Spleen (tissue), 11 donors: ENCODE results near the gene MRPS16. TPM values are rescaled to one million over a fixed set of nuclear protein-coding genes. Genes with fewer than 3 reads are reported as not detected.

Source experiments
- DNase-seq: peaks from one replicate; pipeline ENCODE4 v3.0.0-alpha.2; 2020
- H3K27ac ChIP-seq, 8 donors: fragments of 200-600 bp; sonication (generic) in 7 of 8; 1 replicate in 4 of 8; 2 replicates in 4 of 8; pipeline versions ENCODE4 v1.5.0 to v1.8.0; 2016 to 2021; ENCODE audit warnings: inconsistent platforms in 4 of 8, mild to moderate bottlenecking in 4 of 8, moderate library complexity in 1 of 8
- H3K27me3 ChIP-seq, 7 donors: fragments of 200-600 bp; sonication (generic) in 6 of 7; replicated peaks in 1 of 7; 1 replicate in 4 of 7; 2 replicates in 3 of 7; pipeline versions ENCODE4 v1.5.0 to v1.8.0; 2016 to 2021; ENCODE audit warnings: inconsistent platforms in 3 of 7, mild to moderate bottlenecking in 1 of 7
- H3K36me3 ChIP-seq, 6 donors: fragments of 200-600 bp; sonication (generic) in 5 of 6; 1 replicate in 4 of 6; 2 replicates in 2 of 6; pipeline versions ENCODE4 v1.5.0 to v1.8.0; 2016 to 2021; ENCODE audit warnings: inconsistent platforms in 2 of 6
- H3K4me1 ChIP-seq, 6 donors: fragments of 200-600 bp; sonication (generic) in 5 of 6; 1 replicate in 3 of 6; 2 replicates in 3 of 6; pipeline versions ENCODE4 v1.5.0 to v1.8.0; 2016 to 2021; ENCODE audit warnings: inconsistent platforms in 3 of 6
- H3K4me3 ChIP-seq, 8 donors: fragments of 200-600 bp; sonication (generic) in 7 of 8; 1 replicate in 4 of 8; 2 replicates in 4 of 8; pipeline versions ENCODE4 v1.5.0 to v1.8.0; 2016 to 2021; ENCODE audit warnings: inconsistent platforms in 4 of 8, mild to moderate bottlenecking in 4 of 8, moderate library complexity in 2 of 8
- H3K9me3 ChIP-seq, 8 donors: fragments of 200-600 bp; sonication (generic) in 7 of 8; 1 replicate in 4 of 8; 2 replicates in 4 of 8; pipeline versions ENCODE4 v1.5.0 to v1.8.0; 2016 to 2021; ENCODE audit warnings: inconsistent platforms in 4 of 8
- CTCF ChIP-seq, 11 experiments: fragments of 200-600 bp in 7 of 11; fragments of 450-650 bp in 4 of 11; sonication (generic) in 4 of 11; IDR thresholded peaks in 8 of 11; conservative IDR thresholded peaks in 3 of 11; 1 replicate in 7 of 11; 2 replicates in 4 of 11; pipeline versions ENCODE4 v1.4.0 to v1.8.0; 2016 to 2021; ENCODE audit warnings: antibody characterized with exemption in 11 of 11, inconsistent platforms in 4 of 11, mild to moderate bottlenecking in 1 of 11
- WGBS, 5 donors: extraction: QIAGEN DNeasy Blood & Tissue Kit in 3 of 5; methylation state at CpG; one replicate each; pipeline versions ENCODE4 v1.1.5 to v1.1.7; 2013 to 2018; 5-methylcytosine and 5-hydroxymethylcytosine counted together
- intact Hi-C: fragments of 100-400 bp; cut with DNase I; formaldehyde crosslinking; loops from one replicate; pipeline ENCODE4 v1.15.0; 2023; ENCODE audit warnings: low total_unique reads
- polyA plus RNA-seq, 3 donors: library from polyadenylated mRNA; stranded (reverse); fragments of 200-250 nt; gene quantifications; one replicate each; pipeline ENCODE4 v1.2.1, GENCODE V29; 2013
- small RNA-seq, 4 donors: library from RNA; depleted of rRNA; stranded (forward); fragments of <200 nt; gene quantifications; one replicate each; pipeline ENCODE3, GENCODE V24; 2016
- total RNA-seq, 7 donors: library from RNA; depleted of rRNA in 3 of 7; stranded (reverse); fragments of >200 nt in 3 of 7; fragmentation: NEBNext Ultra II Directional in 4 of 7; extraction: Animal tissue kit (Norgen Biotek cat#: 25700) in 4 of 7; gene quantifications; one replicate each; pipeline versions ENCODE4 v1.1.0 to v1.2.1, GENCODE V29; 2016 to 2021
- donor health status: healthy with polysubstance abuse.
- donor health status: DM: no; HTN: no; CAD: no; lungs with moderate emphysema.
- donor health status: DM: no; HTN: no; CAD: no.
- donor health status: Bipolar disorder and iron deficiency.
- donor health status: healthy.
- donor health status: DM: no; HTN: no; CAD: no.
- donor health status: DM: yes; HTN: yes; CAD: no.

Gene MRPS16
- total and polyA plus RNA-seq, 10 donors = 33.2 to 74.6 (median 58.2) TPM

- Histone ChIP-seq H3K4me3 (no peak overlapping the region), H3K9me3 (peaks cover 0 to 4% (median 0%) of the 10 kb centered on the region in 8 donors), H3K27ac (no peak overlapping the region), H3K27me3 (no peaks in the 10 kb centered on the region), H3K36me3 (peaks cover 0 to 48% (median 5%) of the 10 kb centered on the region in 6 donors), H3K4me1 (no peaks in the 10 kb centered on the region)
- TF ChIP-seq CTCF (IDR thresholded peaks at IDR 0.05 in 8 of 11, conservative IDR thresholded peaks at IDR 0.05 in 3 of 11) = no peak
- 87 to 94% (median 93%) methylated on average over 3 of the region's 3 CpGs for WGBS, 5 donors
- DNase-seq = no peak
- intact Hi-C loops = no loop called here
Observed at GRCh38 chr10:73205081-73205480, 47.4 kb downstream of the MRPS16 start.

Small RNAs within 50 kb of the gene (small RNA-seq; reads per million reads assigned to genes)
- gene RNU6-833P = 0 reads per million in 4 donors

Other genes starting within 250 kb of the MRPS16 start
- 10 to 100 TPM; 25.4 to 74.1 (median 29.3) TPM for gene P4HA1, start 155.8 kb downstream of the MRPS16 start, total RNA-seq
- 1 to 10 TPM; 5.3 to 7.8 (median 7.0) TPM for gene P4HA1, start 155.8 kb downstream of the MRPS16 start, polyA plus RNA-seq
- 1 to 10 TPM; 1.4 to 3.3 (median 2.2) TPM for gene NUDT13, start 142.2 kb downstream of the MRPS16 start, total RNA-seq
- 1 to 10 TPM; 1.9 to 3.1 (median 2.7) TPM for gene NUDT13, start 142.2 kb downstream of the MRPS16 start, polyA plus RNA-seq
- gene ECD, start 84.6 kb downstream of the MRPS16 start, total RNA-seq = 10 to 100 TPM; 24.9 to 37.8 (median 32.1) TPM
- 1 to 10 TPM; 7.3 to 9.8 (median 9.2) TPM for gene ECD, start 84.6 kb downstream of the MRPS16 start, polyA plus RNA-seq
- gene FAM149B1, start 84.5 kb downstream of the MRPS16 start, total RNA-seq = 10 to 100 TPM; 13.5 to 24.5 (median 18.6) TPM
- 10 to 100 TPM; 11.9 to 13.4 (median 13.3) TPM for gene FAM149B1, start 84.5 kb downstream of the MRPS16 start, polyA plus RNA-seq
- 10 to 100 TPM; 13.3 to 34.8 (median 21.7) TPM for gene DNAJC9, start 5.4 kb downstream of the MRPS16 start, total RNA-seq
- 10 to 100 TPM; 12.1 to 21.1 (median 17.2) TPM for gene DNAJC9, start 5.4 kb downstream of the MRPS16 start, polyA plus RNA-seq
- 1 to 10 TPM; 1.3 to 5.0 (median 2.9) TPM for gene CFAP70, start 106.2 kb upstream of the MRPS16 start, total RNA-seq
- gene CFAP70, start 106.2 kb upstream of the MRPS16 start, polyA plus RNA-seq = 1 to 10 TPM; 2.3 to 5.7 (median 3.1) TPM
- 100 to 1,000 TPM in 3 of 7 donors, 10 to 100 TPM in 4; 87.8 to 118 (median 97.9) TPM for gene ANXA7, start 161.4 kb upstream of the MRPS16 start, total RNA-seq
- 10 to 100 TPM; 40.1 to 57.3 (median 46.4) TPM for gene ANXA7, start 161.4 kb upstream of the MRPS16 start, polyA plus RNA-seq
- gene MSS51, start 180.9 kb upstream of the MRPS16 start, total RNA-seq = 1 to 10 TPM; 2.8 to 7.1 (median 4.1) TPM
- gene MSS51, start 180.9 kb upstream of the MRPS16 start, polyA plus RNA-seq = 1 to 10 TPM; 2.6 to 5.3 (median 3.2) TPM
- gene PPP3CB, start 243.4 kb upstream of the MRPS16 start, total RNA-seq = 10 to 100 TPM; 37.2 to 61.2 (median 43.2) TPM
- 10 to 100 TPM; 25.5 to 29.9 (median 27.4) TPM for gene PPP3CB, start 243.4 kb upstream of the MRPS16 start, polyA plus RNA-seq